Erythroblast (primary cell): ENCODE measurements around the gene CEPT1.

Experiments
- DNase-seq, 2 experiments: peaks; one replicate each; lab custom pipeline; 2025; lab: John Stamatoyannopoulos, UW
- GATA1 ChIP-seq: IDR thresholded peaks from 2 replicates; pipeline ENCODE4 v1.6.1; 2011; ENCODE audit warnings: low read depth, mild to moderate bottlenecking, control low read depth, low read length, moderate library complexity
- POLR2A ChIP-seq: IDR thresholded peaks from 2 replicates; pipeline ENCODE4 v1.6.1; 2011; ENCODE audit warnings: mild to moderate bottlenecking, low read length

CEPT1 gene

GRCh38 chr1:111227434-111227833 lies 87.4 kb downstream of the CEPT1 start, which contains the start of gene CHI3L2:
CHI3L2 (plus strand) TSS chr1:111227713; CDS start chr1:111227730, 17 bp downstream.
- TF ChIP-seq POLR2A (no peak), GATA1 (no peak)
- DNase-seq: no peak

DNA sequence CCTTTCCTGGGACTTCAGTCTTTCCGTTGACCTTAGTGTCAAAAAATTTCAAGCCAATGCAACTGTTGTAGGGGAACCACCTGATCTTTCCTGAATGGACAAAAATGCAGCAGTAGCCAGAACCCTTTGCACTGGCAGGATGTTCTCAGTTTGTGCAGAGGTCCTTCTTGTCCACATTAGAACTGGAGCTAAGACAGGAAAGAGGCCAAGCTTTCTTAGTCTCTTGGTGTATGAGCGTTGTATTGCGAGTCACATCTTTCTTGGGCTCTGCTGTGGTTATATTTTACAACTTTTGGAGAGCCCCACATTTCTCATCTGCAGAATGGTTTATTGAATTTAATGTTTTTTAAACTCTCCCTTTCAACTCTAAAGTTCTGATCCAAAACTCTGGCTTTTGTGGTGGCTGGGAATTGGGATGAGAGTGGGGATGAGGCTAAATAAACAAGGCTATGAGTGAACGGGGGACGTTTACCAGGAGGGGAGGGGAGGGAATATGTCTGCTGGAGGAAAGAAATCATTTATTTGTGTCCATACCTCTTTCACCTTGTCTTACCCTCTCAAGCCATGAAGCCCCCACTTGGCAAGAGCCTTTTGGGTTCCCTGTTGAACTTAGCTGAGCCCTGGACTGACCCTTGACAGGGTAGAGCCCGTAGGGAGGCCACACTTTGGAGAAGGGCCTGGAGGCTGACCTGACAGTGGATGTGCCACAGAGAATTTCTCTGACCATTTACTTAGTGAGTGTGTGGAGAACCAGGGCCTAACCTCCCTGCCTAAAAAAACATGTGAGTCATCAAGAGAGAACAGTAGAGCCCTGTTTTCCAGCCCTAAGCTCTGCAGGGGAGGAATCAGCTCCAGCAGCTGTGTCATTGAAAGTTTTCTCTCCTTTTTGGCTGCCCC lies 88.1 kb downstream of the CEPT1 start:
- no peak for TF ChIP-seq GATA1
- no peak for TF ChIP-seq POLR2A
- no peak for DNase-seq

DNA sequence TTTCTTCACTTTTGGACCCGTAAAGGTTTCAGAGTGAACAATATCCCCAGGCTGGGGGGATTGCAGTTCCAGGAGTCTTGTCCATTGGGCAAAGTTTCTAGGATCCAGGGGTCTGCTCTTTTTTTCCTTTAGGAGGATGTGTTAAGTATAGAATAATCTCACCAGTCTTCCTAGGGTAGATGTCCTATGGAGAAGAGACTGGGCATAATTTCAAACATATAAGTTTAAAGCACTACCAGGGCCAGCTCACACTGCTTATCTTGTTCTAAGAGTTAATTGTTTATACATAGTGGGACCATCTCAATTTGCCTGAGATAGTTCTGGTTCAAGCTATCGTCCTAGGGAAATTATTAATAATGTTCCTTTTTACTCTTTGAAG lies 88.7 kb downstream of the CEPT1 start:
- DNase-seq: no peak
- TF ChIP-seq GATA1: no peak
- TF ChIP-seq POLR2A: no peak

- no peak for DNase-seq
- TF ChIP-seq GATA1 (no peak), POLR2A (no peak)
Observed at GRCh38 chr1:111232134-111232533, 92.1 kb downstream of the CEPT1 start.

DNA sequence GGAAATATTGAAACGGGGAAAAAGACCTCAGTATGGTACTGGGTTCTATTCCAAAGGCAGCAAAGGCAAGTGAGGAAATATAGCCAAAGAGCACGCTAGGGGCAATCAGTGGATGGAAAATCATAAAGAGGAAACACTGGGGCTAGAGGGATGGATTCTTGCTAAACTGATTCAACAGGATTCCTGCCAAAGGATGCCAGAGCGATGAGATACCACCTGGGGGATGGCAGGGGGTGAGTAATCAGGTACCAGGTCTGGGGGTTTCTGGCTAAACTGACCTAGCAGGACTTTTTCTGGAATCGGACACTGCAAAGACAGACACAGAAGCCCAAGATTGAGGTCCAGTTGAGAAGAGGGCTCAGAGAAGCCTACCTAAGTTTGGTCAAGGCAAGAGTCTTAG lies 94.2 kb downstream of the CEPT1 start:
- no peak for DNase-seq
- TF ChIP-seq POLR2A (no peak), GATA1 (no peak)
